HG02938 (cell line): ENCODE data around the gene PCDH9.
"Not testable (repeated sequence)": the region's sequence is repeated elsewhere in the genome, so short reads cannot be mapped to it uniquely, and the experiment has no call there.

Experiments
- ATAC-seq: cut with Tn5 transposase; IDR thresholded peaks from one replicate; pipeline ENCODE4 v1.9.1; 2021; ENCODE audit warnings: mild to moderate bottlenecking, moderate library complexity; ENCODE audit not compliant: unreplicated experiment

PCDH9 gene

DNA sequence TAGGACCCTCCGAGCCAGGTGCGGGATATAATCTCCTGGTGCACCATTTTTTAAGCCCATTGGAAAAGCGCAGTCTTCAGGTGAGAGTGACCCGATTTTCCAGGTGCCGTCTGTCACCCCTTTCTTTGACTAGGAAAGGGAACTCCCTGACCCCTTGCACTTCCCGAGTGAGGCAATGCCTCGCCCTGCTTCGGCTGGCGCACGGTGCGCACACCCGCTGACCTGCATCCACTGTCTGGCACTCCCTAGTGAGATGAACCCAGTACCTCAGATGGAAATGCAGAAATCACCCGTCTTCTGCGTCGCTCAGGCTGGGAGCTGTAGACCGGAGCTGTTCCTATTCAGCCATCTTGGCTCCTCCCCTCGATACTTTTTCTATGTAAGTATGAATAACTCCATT, 970.7 kb downstream of the PCDH9 start:
- ATAC-seq: not testable (repeated sequence)
